ENCODE data around the gene PPP1R3A.
"Not testable (repeated sequence)": the region's sequence is repeated elsewhere in the genome, so short reads cannot be mapped to it uniquely, and the experiment has no call there.

Gene PPP1R3A, protein sequence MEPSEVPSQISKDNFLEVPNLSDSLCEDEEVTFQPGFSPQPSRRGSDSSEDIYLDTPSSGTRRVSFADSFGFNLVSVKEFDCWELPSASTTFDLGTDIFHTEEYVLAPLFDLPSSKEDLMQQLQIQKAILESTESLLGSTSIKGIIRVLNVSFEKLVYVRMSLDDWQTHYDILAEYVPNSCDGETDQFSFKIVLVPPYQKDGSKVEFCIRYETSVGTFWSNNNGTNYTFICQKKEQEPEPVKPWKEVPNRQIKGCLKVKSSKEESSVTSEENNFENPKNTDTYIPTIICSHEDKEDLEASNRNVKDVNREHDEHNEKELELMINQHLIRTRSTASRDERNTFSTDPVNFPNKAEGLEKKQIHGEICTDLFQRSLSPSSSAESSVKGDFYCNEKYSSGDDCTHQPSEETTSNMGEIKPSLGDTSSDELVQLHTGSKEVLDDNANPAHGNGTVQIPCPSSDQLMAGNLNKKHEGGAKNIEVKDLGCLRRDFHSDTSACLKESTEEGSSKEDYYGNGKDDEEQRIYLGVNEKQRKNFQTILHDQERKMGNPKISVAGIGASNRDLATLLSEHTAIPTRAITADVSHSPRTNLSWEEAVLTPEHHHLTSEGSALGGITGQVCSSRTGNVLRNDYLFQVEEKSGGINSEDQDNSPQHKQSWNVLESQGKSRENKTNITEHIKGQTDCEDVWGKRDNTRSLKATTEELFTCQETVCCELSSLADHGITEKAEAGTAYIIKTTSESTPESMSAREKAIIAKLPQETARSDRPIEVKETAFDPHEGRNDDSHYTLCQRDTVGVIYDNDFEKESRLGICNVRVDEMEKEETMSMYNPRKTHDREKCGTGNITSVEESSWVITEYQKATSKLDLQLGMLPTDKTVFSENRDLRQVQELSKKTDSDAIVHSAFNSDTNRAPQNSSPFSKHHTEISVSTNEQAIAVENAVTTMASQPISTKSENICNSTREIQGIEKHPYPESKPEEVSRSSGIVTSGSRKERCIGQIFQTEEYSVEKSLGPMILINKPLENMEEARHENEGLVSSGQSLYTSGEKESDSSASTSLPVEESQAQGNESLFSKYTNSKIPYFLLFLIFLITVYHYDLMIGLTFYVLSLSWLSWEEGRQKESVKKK

DNA sequence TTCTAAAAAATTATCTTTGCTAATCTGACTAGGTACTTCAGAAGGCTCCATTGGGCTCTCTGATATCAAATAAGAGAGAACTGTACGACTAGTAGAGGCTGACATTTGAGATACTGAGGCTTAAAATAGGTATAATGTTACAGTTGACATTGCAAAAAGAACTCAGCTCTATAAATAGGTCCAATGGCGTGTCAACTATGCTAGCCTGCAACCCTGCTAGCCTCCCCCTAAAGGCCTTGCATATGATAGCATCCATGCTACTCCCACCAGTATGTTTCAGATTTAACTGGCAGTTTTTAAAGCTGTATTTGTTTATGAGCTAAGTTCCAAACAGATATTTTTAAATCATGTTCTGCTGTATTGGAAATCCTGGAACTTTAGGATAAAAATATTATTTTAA is at the start of gene PPP1R3A:
TSS of gene PPP1R3A (minus strand) at position 64 of the 400 bp plus-strand sequence. CDS start at position 51, 13 bp downstream.
- DNase-seq (ENCODE audit: low spot score): no peak

DNA sequence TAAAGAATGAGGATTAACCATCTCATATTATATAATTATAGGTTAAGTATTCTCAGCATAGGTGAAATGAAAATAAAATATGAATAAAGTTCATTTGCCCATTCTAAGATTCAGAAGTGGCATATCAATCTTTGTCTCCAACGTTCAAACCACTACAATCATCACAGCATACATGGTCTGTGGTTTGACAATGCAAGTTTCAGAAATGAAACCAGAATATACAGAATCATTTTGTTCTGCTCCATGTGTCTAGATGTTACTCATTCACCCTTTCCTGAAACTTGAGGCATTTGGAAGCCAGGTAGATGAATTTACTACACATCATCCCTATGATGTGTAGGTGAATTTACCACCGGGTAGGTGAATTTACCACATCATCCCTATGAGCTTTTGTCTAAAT is 44.5 kb upstream of the PPP1R3A start:
- no peak for DNase-seq (ENCODE audit: low spot score)

GRCh38 chr7:113959910-113960309 is 41.1 kb upstream of the PPP1R3A start:
- DNase-seq (ENCODE audit: low spot score): no peak

DNA sequence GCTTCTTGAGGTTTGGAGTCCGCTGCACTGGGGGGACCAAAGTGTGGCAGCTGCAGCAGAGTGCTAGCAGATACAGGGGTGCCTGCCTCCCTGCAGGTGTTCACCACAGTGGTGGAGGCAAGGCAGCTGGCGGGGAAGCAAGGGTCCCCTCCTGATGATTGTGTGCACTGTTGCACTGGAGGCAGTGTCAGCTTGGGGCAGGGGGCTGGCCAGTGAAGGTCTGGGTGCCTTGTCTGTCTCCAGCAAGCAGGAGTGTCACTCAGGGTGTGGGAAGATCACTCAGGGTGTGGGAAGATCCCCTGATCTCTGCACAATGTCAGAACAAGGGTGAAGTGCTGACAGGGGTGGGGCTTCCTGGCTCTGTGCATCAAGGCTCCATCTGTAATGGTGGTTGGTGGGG is 36.3 kb upstream of the PPP1R3A start:
- no peak for DNase-seq (ENCODE audit: low spot score)

DNA sequence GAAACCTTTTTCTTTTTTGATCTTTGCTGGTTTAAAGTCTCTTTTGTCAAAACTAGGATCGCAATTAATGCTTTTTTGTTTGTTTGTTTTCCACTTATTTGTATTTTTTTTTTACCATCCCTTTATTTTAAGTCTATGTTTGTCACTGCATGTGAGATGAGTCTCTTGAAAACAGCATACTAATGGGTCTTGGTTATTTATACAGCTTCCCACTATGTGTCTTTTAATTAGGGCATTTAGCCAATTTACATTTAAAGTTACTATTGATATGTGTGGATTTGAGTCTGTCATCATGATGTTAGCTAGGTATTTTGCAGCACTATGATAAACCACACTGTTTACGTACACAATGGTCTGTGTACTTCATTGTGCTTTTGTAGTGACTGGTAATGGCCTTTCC is 34.7 kb upstream of the PPP1R3A start:
- no peak for DNase-seq (ENCODE audit: low spot score)

- DNase-seq (ENCODE audit: low spot score): no peak
Measured at GRCh38 chr7:113945018-113945938, 26.5 kb upstream of the PPP1R3A start.

- DNase-seq (ENCODE audit: low spot score): no peak
Measured at GRCh38 chr7:113936982-113937381, 18.2 kb upstream of the PPP1R3A start.

DNA sequence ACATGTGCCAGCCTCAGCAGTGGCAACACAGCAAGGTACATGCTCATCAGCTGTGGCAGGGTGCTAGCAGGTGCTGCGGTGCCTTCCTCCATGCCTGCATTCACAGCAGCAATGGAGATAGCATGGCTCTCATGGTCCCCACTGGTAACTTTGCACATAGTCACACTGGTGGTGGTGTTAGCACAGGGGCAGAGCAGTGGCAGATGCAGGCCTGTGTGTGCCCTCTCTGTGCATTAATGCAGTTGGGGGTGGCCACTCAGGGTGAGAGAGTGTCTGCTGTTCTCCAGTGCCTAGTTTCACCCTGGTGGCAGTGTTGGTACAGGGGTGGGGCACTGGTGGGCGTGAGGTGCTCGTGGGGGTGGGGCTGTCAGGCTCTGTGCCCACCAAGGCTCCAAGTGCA is 17.7 kb upstream of the PPP1R3A start:
- no peak for DNase-seq (ENCODE audit: low spot score)

- DNase-seq (ENCODE audit: low spot score): not testable (repeated sequence)
Measured at GRCh38 chr7:113929389-113929788, 10.6 kb upstream of the PPP1R3A start.

DNA sequence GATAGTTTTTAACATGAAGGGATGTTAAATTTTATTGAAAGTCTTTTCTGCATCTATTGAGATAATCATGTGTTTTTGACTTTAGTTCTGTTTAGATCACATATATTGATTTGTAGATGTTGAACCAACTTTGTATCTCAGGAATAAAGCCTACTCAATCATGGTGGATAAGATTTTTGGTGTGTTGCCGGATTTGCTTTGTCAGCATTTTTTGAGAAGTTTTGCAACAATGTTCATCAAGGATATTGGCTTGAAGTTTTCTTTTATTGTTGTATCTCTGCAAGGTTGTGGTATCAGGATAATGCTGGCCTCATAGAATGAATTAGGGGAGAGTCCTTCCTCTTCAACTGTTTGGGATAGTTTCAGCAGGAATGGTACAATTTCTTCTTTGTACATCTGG is 9.3 kb upstream of the PPP1R3A start:
- DNase-seq (ENCODE audit: low spot score): no peak

GRCh38 chr7:113922049-113922448 is 3.2 kb upstream of the PPP1R3A start:
- no peak for DNase-seq (ENCODE audit: low spot score)

- DNase-seq (ENCODE audit: low spot score): no peak
Measured at GRCh38 chr7:113921363-113921762, 2.6 kb upstream of the PPP1R3A start.

GRCh38 chr7:113917840-113918239 is 969 bp downstream of the PPP1R3A start:
- DNase-seq (ENCODE audit: low spot score): no peak

DNA sequence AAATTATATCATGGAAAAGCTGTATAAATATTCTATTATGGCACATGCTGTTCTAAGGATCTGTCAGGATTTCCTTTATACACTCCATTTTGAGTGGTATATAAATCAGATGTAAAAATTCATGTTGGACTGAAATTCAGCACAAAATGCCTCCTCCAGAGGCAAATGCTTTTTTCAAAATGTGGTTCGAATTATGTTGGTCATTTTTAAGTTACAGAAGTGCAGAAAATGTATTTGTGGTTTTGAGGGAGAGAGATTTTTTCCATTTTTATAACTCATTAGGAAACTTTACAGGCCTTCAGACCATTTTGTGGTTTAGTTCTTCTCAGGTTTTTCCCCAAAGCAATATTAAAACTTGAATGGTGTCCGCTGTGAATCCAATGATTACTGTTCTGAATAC is 2.9 kb downstream of the PPP1R3A start:
- no peak for DNase-seq (ENCODE audit: low spot score)

DNA sequence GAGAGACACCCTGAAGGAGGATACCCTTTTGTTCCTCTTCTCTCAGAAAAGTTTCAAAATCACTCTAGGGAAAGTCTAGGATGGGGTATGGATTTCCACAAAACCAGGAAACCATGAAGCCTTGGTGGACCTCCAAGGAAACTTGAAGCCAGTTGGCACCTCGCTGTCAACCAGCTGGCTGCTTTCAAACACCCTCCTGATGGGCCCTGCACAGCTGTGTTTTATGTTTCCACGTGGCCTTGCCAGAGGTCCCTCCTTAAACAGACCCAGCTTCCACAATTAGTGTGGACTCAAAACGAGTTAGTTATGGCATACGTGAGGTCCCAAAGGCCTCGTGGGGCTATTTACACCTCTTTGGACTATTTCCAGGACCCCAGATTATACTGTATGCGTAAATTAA is 5.9 kb downstream of the PPP1R3A start:
- DNase-seq (ENCODE audit: low spot score): no peak

DNA sequence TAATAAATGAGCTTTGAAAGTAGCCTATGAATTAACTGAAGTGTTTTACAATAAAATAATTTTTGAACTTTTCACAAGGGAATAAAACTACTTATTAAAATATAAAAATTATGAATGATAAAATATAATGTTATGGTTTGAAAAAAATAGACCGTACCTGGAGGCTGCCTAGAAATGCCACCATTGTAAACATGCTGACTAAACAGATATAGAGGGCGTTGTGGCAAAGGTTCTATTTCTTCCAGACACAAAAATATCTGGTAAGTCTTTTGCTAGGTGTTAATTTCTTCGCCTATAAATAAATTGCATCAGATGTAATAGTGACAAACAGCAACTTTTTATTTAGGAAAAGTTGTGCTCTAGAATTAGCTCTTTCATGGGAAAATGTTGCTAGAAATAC is 11.2 kb downstream of the PPP1R3A start:
- no peak for DNase-seq (ENCODE audit: low spot score)

DNA sequence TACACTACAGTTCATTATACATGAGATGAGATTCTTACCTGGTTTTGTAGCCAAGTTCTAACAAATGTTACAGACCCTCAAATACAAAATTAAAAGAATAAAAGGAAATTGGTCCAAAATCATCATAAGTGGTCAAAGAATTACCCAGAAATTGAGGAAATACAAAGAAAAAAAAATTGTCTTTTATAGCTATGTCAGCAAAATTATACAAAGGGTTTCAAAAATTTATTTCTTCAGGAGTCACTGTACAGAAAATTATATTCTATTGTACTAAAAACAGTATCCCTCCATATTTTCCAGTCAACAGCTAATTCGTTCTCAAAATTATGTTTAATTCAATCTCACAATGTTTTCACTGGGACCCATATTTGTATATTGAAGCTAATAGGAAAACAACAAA is 14.3 kb downstream of the PPP1R3A start:
- DNase-seq (ENCODE audit: low spot score): no peak

- DNase-seq (ENCODE audit: low spot score): no peak
Measured at GRCh38 chr7:113892818-113893217, 26.0 kb downstream of the PPP1R3A start.

DNA sequence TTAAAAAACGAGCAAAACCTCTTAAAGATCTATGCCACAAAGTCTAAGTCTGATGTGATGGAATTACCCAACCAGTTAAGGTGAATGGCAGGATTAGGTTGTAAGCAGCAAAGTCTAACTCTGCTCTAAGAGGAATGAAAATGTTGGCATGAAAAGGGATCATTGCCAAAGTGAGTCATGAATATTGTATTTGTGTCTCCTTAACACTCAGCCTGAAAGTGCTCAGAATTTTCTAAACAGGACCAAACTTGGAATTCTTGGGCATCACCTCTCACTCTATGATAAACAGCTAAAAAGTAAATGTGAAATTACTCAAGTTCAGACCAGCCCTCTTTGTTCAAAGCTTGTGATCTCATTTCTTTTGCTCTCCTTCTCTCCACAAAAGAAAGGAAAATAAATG is 27.0 kb downstream of the PPP1R3A start:
- DNase-seq (ENCODE audit: low spot score): no peak

- DNase-seq (ENCODE audit: low spot score): no peak
Measured at GRCh38 chr7:113891031-113891350, 27.8 kb downstream of the PPP1R3A start.

DNA sequence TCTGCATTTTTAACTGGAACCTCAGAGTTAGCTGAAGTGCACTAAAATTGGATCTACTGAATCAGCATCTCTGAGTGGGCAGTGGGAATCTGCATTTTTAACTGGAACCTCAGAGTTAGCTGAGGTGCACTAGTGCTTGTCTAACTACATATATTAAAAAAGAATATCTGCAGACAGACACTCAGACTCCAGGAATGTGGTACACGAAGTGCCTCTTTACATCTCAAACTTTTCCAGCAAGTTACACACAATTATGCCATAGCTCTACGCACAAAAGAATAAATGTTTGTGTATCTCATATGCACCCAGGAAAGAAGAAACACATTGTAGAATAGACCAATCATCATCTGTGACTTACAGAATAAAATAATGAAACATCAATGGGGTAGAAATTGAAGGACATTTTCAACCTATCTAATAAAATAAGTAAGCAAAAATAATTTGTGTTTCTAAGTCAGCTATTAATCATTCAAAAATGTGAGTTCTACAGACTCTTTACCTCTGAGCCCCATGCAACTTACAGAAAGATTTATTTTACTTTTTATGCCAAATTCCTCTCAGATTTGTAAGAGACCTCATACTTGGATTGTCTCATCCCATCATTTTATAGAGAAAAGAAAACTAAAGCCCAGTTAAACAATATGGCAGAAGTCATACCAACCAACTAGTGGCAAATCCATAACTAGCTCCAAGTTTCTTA is 28.3 kb downstream of the PPP1R3A start:
- no peak for DNase-seq (ENCODE audit: low spot score)
